Ovary (tissue), 3 donors: ENCODE measurements around the gene PNPLA2.

ENCODE experiments used
- POLR2A ChIP-seq: fragments of 450-650 bp; IDR thresholded peaks from one replicate; pipeline ENCODE4 v1.6.1; 2017; ENCODE audit warnings: antibody characterized with exemption, mild to moderate bottlenecking, moderate library complexity
- TF ChIP-seq, protein P1 (sequence below), 3 donors: fragments of 450-650 bp in 2 of 3; fragments of 200-600 bp in 1 of 3; IDR thresholded peaks; one replicate each; pipeline versions ENCODE4 v1.5.1 to v1.8.0; 2016 to 2022; ENCODE audit warnings: antibody characterized with exemption in 3 of 3, mild to moderate bottlenecking in 1 of 3
- donor health status: DM: no; HTN: no; CAD: no.

DNA sequence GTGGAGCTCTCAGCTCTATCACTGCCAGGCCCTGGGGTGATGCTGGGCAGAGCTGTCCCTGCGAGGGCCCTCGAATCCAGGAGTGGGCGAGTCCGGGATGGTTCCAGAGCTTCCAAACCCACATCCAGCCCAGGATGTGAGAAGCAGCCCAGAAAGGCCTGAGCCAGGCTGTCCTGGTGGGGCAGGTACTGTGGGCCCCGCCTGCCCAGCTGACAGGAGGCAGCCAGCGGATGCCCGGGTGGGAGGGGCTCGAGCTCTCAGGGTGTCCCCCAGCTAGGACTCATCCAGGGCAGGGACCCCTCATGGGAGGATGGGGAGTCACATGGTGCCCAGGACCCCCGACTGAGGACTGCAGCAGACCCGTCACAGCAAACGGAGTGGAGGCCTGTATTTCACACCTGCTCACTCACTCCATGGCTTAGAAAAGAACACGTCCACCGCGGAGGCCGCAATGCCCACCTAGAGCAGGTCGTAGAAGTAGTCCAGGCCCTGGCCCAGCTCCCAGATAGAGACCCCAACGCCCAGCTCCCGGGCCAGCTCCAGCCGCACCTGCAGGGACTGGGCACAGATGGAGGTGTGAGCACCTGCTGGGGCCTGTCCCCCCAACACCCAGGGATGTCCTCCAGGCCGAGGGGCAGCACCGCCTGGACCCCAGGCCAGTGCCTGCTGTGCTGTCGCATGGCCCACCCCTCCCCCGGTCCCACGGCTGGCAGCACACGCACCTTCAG is 50.8 kb downstream of the PNPLA2 start:
- TF ChIP-seq POLR2A = no peak
- TF ChIP-seq, protein P1, sequence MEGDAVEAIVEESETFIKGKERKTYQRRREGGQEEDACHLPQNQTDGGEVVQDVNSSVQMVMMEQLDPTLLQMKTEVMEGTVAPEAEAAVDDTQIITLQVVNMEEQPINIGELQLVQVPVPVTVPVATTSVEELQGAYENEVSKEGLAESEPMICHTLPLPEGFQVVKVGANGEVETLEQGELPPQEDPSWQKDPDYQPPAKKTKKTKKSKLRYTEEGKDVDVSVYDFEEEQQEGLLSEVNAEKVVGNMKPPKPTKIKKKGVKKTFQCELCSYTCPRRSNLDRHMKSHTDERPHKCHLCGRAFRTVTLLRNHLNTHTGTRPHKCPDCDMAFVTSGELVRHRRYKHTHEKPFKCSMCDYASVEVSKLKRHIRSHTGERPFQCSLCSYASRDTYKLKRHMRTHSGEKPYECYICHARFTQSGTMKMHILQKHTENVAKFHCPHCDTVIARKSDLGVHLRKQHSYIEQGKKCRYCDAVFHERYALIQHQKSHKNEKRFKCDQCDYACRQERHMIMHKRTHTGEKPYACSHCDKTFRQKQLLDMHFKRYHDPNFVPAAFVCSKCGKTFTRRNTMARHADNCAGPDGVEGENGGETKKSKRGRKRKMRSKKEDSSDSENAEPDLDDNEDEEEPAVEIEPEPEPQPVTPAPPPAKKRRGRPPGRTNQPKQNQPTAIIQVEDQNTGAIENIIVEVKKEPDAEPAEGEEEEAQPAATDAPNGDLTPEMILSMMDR (IDR thresholded peaks at IDR 0.05) = no peak
